K562 (cell line): ENCODE results near the gene TTC13. TPM values are rescaled to one million over a fixed set of nuclear protein-coding genes. Genes with fewer than 3 reads are reported as not detected.

ENCODE experiments used
- ATAC-seq: fragments of 200-7000 bp; cut with Tn5 transposase; 3 replicates; pipeline ENCODE4 v1.9.1; 2020; ENCODE audit warnings: moderate library complexity
- BruUV-seq: library from RNA; stranded (reverse); fragments of 400-500 nt; replicated peaks from 2 replicates; lab custom pipeline; 2021; lab: Mats Ljungman, UMichigan
- CTCF ChIA-PET: fragments of 300-600 bp; formaldehyde crosslinking; extraction: SDS; loops from one replicate; lab custom pipeline; 2021; ENCODE audit warnings: low intra/inter-chr PET ratio; lab: Yijun Ruan, JAX
- POLR2A ChIA-PET: fragments of 300-600, 350-650 bp; sonication (Branson Sonifier 250); formaldehyde crosslinking; extraction: SDS; loops from one replicate; lab custom pipeline; 2021; ENCODE audit warnings: antibody characterized with exemption, inconsistent platforms; lab: Yijun Ruan, JAX
- DNase-seq, 4 experiments: peaks; one replicate each; pipeline versions ENCODE4 v3.0.0 to v3.0.0-alpha.2; 2011 to 2018; ENCODE audit warnings: low spot score in 3 of 4, mixed read lengths in 3 of 4; ENCODE audit errors: extremely low read depth in 1 of 4
- FAIRE-seq: peaks from 2 replicates; lab custom pipeline; 2011; peaks lifted over from hg19 to GRCh38; lab: Jason Lieb, UNC
- H2AFZ ChIP-seq: 2 replicates; pipeline ENCODE4 v1.6.0; 2011; ENCODE audit warnings: low read depth, low read length, control low read depth, inconsistent platforms
- H3K27ac ChIP-seq: fragments of 200-600 bp; 3 replicates; pipeline ENCODE4 v1.8.0; 2011; ENCODE audit warnings: low read depth, mild to moderate bottlenecking, control low read depth, inconsistent platforms, low read length, moderate library complexity, mixed read lengths; ENCODE audit errors: extremely low read depth
- H3K27me3 ChIP-seq, 2 experiments: fragments of 300-600 bp in 1 of 2; 2 replicates in 1 of 2; 3 replicates in 1 of 2; pipeline versions ENCODE4 v1.6.0 to v1.8.0; 2011; ENCODE audit warnings: inconsistent platforms in 2 of 2, low read length in 2 of 2, mild to moderate bottlenecking in 1 of 2, mixed read lengths in 1 of 2, moderate library complexity in 1 of 2; ENCODE audit not compliant: control insufficient read depth in 2 of 2, insufficient read depth in 2 of 2
- H3K36me3 ChIP-seq: fragments of 300-600 bp; 3 replicates; pipeline ENCODE4 v1.8.0; 2011; ENCODE audit warnings: mild to moderate bottlenecking, low read length, inconsistent platforms; ENCODE audit not compliant: control insufficient read depth, insufficient read depth
- H3K4me1 ChIP-seq, 2 experiments: fragments of 200-600 bp in 1 of 2; replicated peaks in 1 of 2; 2 replicates in 1 of 2; 3 replicates in 1 of 2; pipeline versions ENCODE4 v1.5.1 to v1.8.0; 2011; ENCODE audit warnings: inconsistent platforms in 2 of 2, low read length in 2 of 2, mild to moderate bottlenecking in 1 of 2, mixed read lengths in 1 of 2, moderate library complexity in 1 of 2; ENCODE audit not compliant: control insufficient read depth in 2 of 2, insufficient read depth in 2 of 2
- H3K4me2 ChIP-seq: 2 replicates; pipeline ENCODE4 v1.6.1; 2011; ENCODE audit warnings: low read length, control low read depth, inconsistent platforms, mixed read lengths; ENCODE audit not compliant: insufficient read depth
- H3K4me3 ChIP-seq: fragments of 200-600 bp; sonication (generic), shearing (Covaris generic); 2 replicates; pipeline ENCODE4 v1.5.1; 2016; ENCODE audit warnings: control low read depth, inconsistent platforms
- H3K79me2 ChIP-seq: fragments of 200-600 bp; 3 replicates; pipeline ENCODE4 v1.8.0; 2011; ENCODE audit warnings: low read length, inconsistent platforms; ENCODE audit not compliant: control insufficient read depth, insufficient read depth
- H3K9ac ChIP-seq, 2 experiments: 2 replicates each; pipeline versions ENCODE4 v1.6.0 to v1.6.1; 2011; ENCODE audit warnings: low read depth in 2 of 2, low read length in 2 of 2, control low read depth in 1 of 2, inconsistent platforms in 1 of 2, mild to moderate bottlenecking in 1 of 2, mixed read lengths in 1 of 2; ENCODE audit not compliant: insufficient read depth in 1 of 2
- H3K9me1 ChIP-seq: one replicate; pipeline ENCODE4 v1.6.0; 2011; ENCODE audit warnings: inconsistent platforms, mild to moderate bottlenecking, low read length, moderate library complexity; ENCODE audit not compliant: control insufficient read depth, insufficient read depth
- H3K9me3 ChIP-seq: replicated peaks from 2 replicates; pipeline ENCODE4 v1.5.1; 2011; ENCODE audit warnings: low read depth, low read length, inconsistent platforms; ENCODE audit not compliant: control insufficient read depth, insufficient read depth
- H4K20me1 ChIP-seq: replicated peaks from 2 replicates; pipeline ENCODE4 v1.6.1; 2011; ENCODE audit warnings: low read length, inconsistent platforms, mixed read lengths; ENCODE audit not compliant: control insufficient read depth, insufficient read depth
- KLF6 ChIP-seq: fragments of 250-450 bp; sonication (Bioruptor Pico); IDR thresholded peaks from 2 replicates; pipeline ENCODE4 v1.4.0; 2020; ENCODE audit warnings: mild to moderate bottlenecking, moderate library complexity, borderline replicate concordance
- PRDM10 ChIP-seq: fragments of 450-650 bp; IDR thresholded peaks from 2 replicates; pipeline ENCODE4 v1.6.1; 2018; ENCODE audit not compliant: partially characterized antibody
- WGBS: fragments of 100-300 bp; shearing (Covaris generic); methylation state at CpG from one replicate; pipeline ENCODE4 v1.1.6; 2016; ENCODE audit warnings: low coverage, mixed read lengths; ENCODE audit not compliant: insufficient coverage; ENCODE audit errors: missing lambda C conversion rate; 5-methylcytosine and 5-hydroxymethylcytosine counted together
- in situ Hi-C: fragments of 300-500 bp; cut with MboI; formaldehyde crosslinking; loops from 4 replicates; pipeline ENCODE4 v1.15.0; 2018; ENCODE audit warnings: inconsistent platforms, mixed read lengths
- intact Hi-C: fragments of 100-400 bp; cut with micrococcal nuclease; formaldehyde crosslinking; loops from 2 replicates; pipeline ENCODE4 v1.14.2; 2022
- polyA plus RNA-seq, 8 experiments: library from polyadenylated mRNA; depleted of rRNA in 4 of 8; stranded (reverse) in 5 of 8; unstranded in 3 of 8; fragments of >200 nt; fragmentation: Nextera tagmentation in 2 of 8; fragmentation: Illumina TruSeq in 1 of 8; extraction: Ambion mirVana in 2 of 8; extraction: Trizol in 1 of 8; gene quantifications; 2 replicates each; pipeline versions ENCODE4 v1.2.1 to v1.2.3, GENCODE V29; 2011 to 2014; ENCODE audit warnings: inconsistent platforms in 1 of 8, missing spikeins in 1 of 8
- total RNA-seq, 7 experiments: library from RNA; depleted of rRNA in 6 of 7; stranded (reverse); fragments of >200 nt in 6 of 7; fragmentation: Illumina TruSeq in 2 of 7; extraction: Trizol in 2 of 7; gene quantifications; 2 replicates each; pipeline versions ENCODE4 v1.2.1 to v1.2.3, GENCODE V29; 2011 to 2021; ENCODE audit warnings: low replicate concordance in 1 of 7

Gene TTC13
- total and polyA plus RNA-seq, 9 of the 15 experiments (the other 6 are each of a cell fraction or from before 2014, with no cell fraction given), result 1.7 to 13.8 (median 9.6) TPM

GRCh38 chr1:230864441-230864840 lies 114.2 kb downstream of the TTC13 start:
- CTCF ChIA-PET, result no interaction called here
- H3K79me2 ChIP-seq, result peaks cover 4% of the 10 kb centered on the region; the same call in 1 of the 3 replicates
- in situ Hi-C loops (no loop called here), intact Hi-C loops (loop anchor here (10.0 kb wide), 1 partner anchor 220 kb away; the partner anchor contains the start of gene COG2)
- no peak overlapping the region for H3K4me3 ChIP-seq
- no peak overlapping the region for H3K4me2 ChIP-seq
- H3K36me3 ChIP-seq, result no peaks in the 10 kb centered on the region
- H3K27me3 ChIP-seq, result no peaks in the 10 kb centered on the region
- no TSS peak for BruUV-seq
- peaks cover 3% of the 10 kb centered on the region for H3K9me1 ChIP-seq
- FAIRE-seq (no peak), ATAC-seq (no peak), DNase-seq (no peak)
- H2AFZ ChIP-seq, result no peak overlapping the region
- H3K9me3 ChIP-seq, result no peaks in the 10 kb centered on the region
- H3K27ac ChIP-seq, result no peak overlapping the region
- WGBS, result 39% methylated on average over 9 of the region's 9 CpGs
- no peak overlapping the region for H3K9ac ChIP-seq
- POLR2A ChIA-PET, result interaction anchor here (0.5 to 2.4 kb wide), 3 partner anchors 11 to 236 kb away, joined by 3 to 13 read pairs (median 6); no protein-coding TSS in a partner anchor
- no peaks in the 10 kb centered on the region for H4K20me1 ChIP-seq
- no peak for TF ChIP-seq KLF6 (CRISPR knock-in tag)
- peak; percentile 64 for TF ChIP-seq PRDM10
- H3K4me1 ChIP-seq, result peaks cover 18 to 24% of the 10 kb centered on the region in 2 experiments; a peak in 4 of 5 replicates
